Measurements from ENCODE around the gene URM1.

URM1 gene

DNA sequence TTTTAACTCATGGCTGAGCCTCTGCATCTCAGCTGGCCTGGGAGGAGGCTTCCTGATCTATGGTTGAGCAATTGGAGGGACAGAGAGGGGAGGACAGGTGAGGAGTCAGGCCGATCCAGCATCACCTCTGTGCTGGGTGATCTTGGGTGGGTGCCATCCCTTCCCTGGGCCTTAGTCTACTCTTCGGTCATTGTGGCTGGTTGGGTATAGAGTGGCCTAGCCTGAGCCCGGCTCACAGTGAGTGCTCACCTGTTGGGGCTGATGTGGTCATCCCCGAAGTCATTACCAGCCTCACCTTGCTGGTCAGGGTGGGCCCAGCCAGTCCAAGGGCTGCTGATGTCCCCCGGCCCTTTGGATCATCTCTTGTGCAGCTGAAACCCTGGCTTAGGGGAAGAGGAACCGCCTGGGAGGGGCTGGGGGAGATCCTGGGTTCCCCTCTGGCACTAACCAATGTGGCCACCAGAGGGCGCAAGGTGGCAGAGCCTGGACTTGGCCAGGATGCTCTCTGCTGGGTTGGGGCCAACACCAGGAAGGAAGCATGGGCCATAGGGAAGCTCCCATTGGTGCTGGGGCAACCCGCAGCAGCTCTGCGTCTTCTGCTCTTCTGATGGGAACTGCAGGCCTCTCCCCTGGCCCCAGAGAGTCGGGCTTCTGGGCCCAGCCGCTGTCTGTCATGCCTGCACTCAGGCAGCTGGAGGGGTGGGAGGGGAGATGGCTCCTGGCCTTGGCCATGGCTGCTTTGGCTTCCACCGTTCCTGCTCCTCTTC is 67.4 kb downstream of the URM1 start:
- TF ChIP-seq POLR2A (IDR thresholded peaks at IDR 0.05; ENCODE audit: extremely low read depth, insufficient read length) (no peak), CTCF (IDR thresholded peaks at IDR 0.05; ENCODE audit: low read depth, low read length) (peak; percentile 94), MYC (IDR thresholded peaks at IDR 0.05; ENCODE audit: low read depth, low read length) (no peak)
- TF ChIP-seq, protein P1, sequence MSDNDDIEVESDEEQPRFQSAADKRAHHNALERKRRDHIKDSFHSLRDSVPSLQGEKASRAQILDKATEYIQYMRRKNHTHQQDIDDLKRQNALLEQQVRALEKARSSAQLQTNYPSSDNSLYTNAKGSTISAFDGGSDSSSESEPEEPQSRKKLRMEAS (IDR thresholded peaks at IDR 0.05; ENCODE audit: low read depth, low read length) = 0 out of 2 replicates have a peak, but pooled peaks have one; percentile 35
- DNase-seq (ENCODE audit: low read depth) = peak; percentile 84
- no peak overlapping the region for H3K4me3 ChIP-seq (ENCODE audit: low read depth, low read length)

- TF ChIP-seq, protein P1 (IDR thresholded peaks at IDR 0.05; ENCODE audit: low read depth, low read length) = no peak
- TF ChIP-seq MYC (IDR thresholded peaks at IDR 0.05; ENCODE audit: low read depth, low read length) (no peak), POLR2A (IDR thresholded peaks at IDR 0.05; ENCODE audit: extremely low read depth, insufficient read length) (no peak), CTCF (IDR thresholded peaks at IDR 0.05; ENCODE audit: low read depth, low read length) (no peak)
- no peak for DNase-seq (ENCODE audit: low read depth)
- H3K4me3 ChIP-seq (ENCODE audit: low read depth, low read length) = no peak overlapping the region
These were observed 68.1 kb downstream of the URM1 start for GRCh38 chr9:128439273-128439672.
